Measurements from ENCODE around the gene RRAGB.
"Not testable (repeated sequence)": the region's sequence is repeated elsewhere in the genome, so short reads cannot be mapped to it uniquely, and the experiment has no call there.

The RRAGB gene, protein sequence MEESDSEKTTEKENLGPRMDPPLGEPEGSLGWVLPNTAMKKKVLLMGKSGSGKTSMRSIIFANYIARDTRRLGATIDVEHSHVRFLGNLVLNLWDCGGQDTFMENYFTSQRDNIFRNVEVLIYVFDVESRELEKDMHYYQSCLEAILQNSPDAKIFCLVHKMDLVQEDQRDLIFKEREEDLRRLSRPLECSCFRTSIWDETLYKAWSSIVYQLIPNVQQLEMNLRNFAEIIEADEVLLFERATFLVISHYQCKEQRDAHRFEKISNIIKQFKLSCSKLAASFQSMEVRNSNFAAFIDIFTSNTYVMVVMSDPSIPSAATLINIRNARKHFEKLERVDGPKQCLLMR

GRCh38 chrX:55717521-55718497 is at the start of gene RRAGB:
TSS of gene RRAGB (plus strand) at chrX:55717749. CDS start at chrX:55718328, 579 bp downstream.
- H3K27me3 Mint-ChIP-seq: no peaks in the 10 kb centered on the region
- ATAC-seq (peak; percentile 98), DNase-seq (peak; percentile 80 to 93)
- H3K27ac Mint-ChIP-seq: peak within 1 kb of the TSS; percentile 94
- H3K4me1 Mint-ChIP-seq: peaks cover 22% of the 10 kb centered on the region
- H3K4me3 Mint-ChIP-seq: peak within 1 kb of the TSS; percentile 89 to 99
- H3K9me3 Mint-ChIP-seq: peaks cover 0 to 5% of the 10 kb centered on the region in 2 donors

DNA sequence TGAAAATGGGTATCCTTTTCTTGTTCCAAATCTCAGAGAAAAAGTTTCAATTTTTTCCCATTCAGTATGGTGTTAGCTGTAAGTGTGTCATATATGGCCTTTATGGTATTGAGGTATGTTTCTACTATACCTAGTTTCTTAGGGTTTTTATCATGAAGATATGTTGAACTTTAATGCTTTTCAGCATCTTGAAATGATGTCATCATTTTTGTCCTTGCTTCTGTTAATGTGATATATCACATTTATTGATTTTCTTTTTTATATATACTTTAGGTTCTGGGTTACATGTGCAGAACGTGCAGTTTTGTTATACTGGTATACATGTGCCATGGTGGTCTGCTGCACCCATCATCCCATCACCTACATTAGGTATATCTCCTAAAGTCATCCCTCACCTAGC is 49.5 kb upstream of the RRAGB start:
- H3K27me3 Mint-ChIP-seq: no peaks in the 10 kb centered on the region
- no peak for ATAC-seq
- no peak for DNase-seq
- no peak overlapping the region for H3K27ac Mint-ChIP-seq
- no peaks in the 10 kb centered on the region for H3K4me1 Mint-ChIP-seq
- H3K9me3 Mint-ChIP-seq: peaks cover 13 to 20% of the 10 kb centered on the region in 2 donors
- H3K4me3 Mint-ChIP-seq: no peak overlapping the region

DNA sequence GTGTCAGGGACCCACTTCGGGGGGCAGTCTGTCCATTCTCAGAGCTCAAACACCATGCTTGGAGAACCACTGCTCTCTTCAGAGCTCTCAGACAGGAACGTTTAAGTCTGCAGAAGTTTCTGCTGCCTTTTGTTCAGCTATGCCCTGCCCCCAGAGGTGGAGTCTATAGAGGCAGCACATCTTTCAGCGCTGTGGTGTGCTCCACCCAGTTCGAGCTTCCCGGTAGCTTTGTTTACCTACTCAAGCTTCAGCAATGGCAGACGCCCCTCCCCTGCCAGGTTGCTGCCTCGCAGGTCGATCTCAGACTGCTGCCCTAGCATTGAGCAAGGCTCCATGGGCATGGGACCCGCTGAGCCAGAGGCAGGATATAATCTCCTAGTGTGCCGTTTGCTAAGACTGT is 29.0 kb upstream of the RRAGB start:
- not testable (repeated sequence) for H3K4me1 Mint-ChIP-seq, ATAC-seq, DNase-seq

DNA sequence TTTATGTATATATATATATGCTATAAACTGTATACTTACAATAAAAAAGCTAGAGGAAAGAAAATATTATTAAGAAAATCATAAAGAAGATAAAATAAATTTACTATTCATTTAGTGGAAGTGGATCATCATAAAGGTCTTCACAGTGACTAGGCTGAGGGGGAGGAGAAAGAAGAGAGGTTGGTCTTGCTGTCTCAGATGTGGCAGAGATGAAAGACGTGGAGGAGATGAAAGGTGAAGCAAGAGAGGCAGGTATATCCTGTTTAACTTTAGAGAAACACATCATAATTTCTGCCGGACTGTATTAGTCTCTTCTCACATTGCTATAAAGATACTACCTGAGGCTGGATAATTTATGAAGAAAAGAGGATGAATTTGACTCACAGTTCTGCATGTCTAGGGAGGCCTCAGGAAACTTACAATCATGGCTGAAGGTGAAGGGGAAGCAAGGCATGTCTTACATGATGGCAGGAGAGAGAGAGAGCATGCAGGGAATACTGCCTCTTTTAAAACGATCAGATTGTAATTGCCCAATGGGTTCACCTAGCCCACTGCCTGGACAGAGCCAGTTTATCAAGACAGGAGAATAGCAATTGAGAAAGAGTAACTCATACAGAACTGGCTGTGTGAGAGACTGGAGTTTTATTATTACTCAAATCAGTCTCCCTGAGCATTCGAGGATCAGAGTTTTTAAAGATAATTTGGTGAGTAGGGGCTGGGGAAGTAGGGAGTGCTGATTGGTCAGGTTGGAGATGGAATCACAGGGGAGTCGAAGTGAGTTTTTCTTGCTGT is 22.1 kb upstream of the RRAGB start:
- H3K4me3 Mint-ChIP-seq: peak overlapping the region; percentile 38 to 65
- no peaks in the 10 kb centered on the region for H3K27me3 Mint-ChIP-seq
- no peak for DNase-seq
- ATAC-seq: peak; percentile 72
- no peaks in the 10 kb centered on the region for H3K9me3 Mint-ChIP-seq
- peaks cover 23% of the 10 kb centered on the region for H3K4me1 Mint-ChIP-seq
- peak overlapping the region in 1 of 2 donors; percentile 9 for H3K27ac Mint-ChIP-seq

More for the DNA sequence above, 29.0 kb upstream of the RRAGB start:
- H3K9me3 Mint-ChIP-seq: peaks cover 9 to 22% of the 10 kb centered on the region in 2 donors
- H3K27ac Mint-ChIP-seq, H3K27me3 Mint-ChIP-seq, H3K4me3 Mint-ChIP-seq: not testable (repeated sequence)

DNA sequence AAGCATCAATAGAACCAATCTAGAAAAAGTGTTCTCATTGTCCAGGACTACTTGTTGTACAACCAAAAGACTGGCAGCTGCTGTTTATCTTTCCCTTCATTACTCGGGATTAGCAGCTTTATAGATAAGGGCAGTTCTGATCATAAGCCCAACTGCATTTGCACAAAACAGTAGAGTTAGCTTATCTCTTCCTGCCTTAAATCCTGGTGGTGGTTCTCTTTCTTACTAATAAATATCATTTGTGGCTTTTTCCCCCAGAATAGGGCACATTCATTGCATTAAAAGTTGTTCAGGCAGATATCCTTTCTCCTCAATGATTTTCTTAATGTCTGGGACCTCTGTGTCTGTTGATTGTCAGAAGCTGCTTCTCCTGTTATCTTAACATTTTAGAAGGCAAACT is 20.2 kb upstream of the RRAGB start:
- Mint-ChIP-seq H3K9me3 (no peaks in the 10 kb centered on the region), H3K4me3 (no peak overlapping the region)

GRCh38 chrX:55702671-55703070 is 14.9 kb upstream of the RRAGB start:
- no peak for DNase-seq
- peaks cover 27% of the 10 kb centered on the region for H3K4me1 Mint-ChIP-seq
- H3K9me3 Mint-ChIP-seq: peaks cover 8 to 12% of the 10 kb centered on the region in 2 donors
- H3K4me3 Mint-ChIP-seq: no peak overlapping the region
- no peaks in the 10 kb centered on the region for H3K27me3 Mint-ChIP-seq
- H3K27ac Mint-ChIP-seq: no peak overlapping the region
- no peak for ATAC-seq

More for the DNA sequence above, 20.2 kb upstream of the RRAGB start:
- Mint-ChIP-seq H3K27me3 (no peaks in the 10 kb centered on the region), H3K27ac (no peak overlapping the region), H3K4me1 (peaks cover 23% of the 10 kb centered on the region)
- DNase-seq (no peak), ATAC-seq (no peak)

GRCh38 chrX:55703436-55703835 is 14.1 kb upstream of the RRAGB start:
- ATAC-seq, H3K27ac Mint-ChIP-seq, H3K27me3 Mint-ChIP-seq, H3K4me3 Mint-ChIP-seq, DNase-seq: not testable (repeated sequence)
- H3K9me3 Mint-ChIP-seq: peaks cover 8 to 12% of the 10 kb centered on the region in 2 donors
- H3K4me1 Mint-ChIP-seq: peaks cover 27% of the 10 kb centered on the region

- Mint-ChIP-seq H3K4me1 (peaks cover 21% of the 10 kb centered on the region), H3K4me3 (peak overlapping the region; percentile 10 to 46), H3K9me3 (peaks cover 8 to 12% of the 10 kb centered on the region in 2 donors)
- not testable (repeated sequence) for ATAC-seq, H3K27me3 Mint-ChIP-seq, DNase-seq, H3K27ac Mint-ChIP-seq
Observed at GRCh38 chrX:55705066-55705465, 12.5 kb upstream of the RRAGB start.

GRCh38 chrX:55709735-55710134 is 7.8 kb upstream of the RRAGB start:
- ATAC-seq (no peak), DNase-seq (no peak)
- peaks cover 0 to 12% of the 10 kb centered on the region in 2 donors for H3K9me3 Mint-ChIP-seq
- peaks cover 10% of the 10 kb centered on the region for H3K4me1 Mint-ChIP-seq
- H3K4me3 Mint-ChIP-seq: no peak overlapping the region
- no peaks in the 10 kb centered on the region for H3K27me3 Mint-ChIP-seq
- no peak overlapping the region for H3K27ac Mint-ChIP-seq

GRCh38 chrX:55710701-55711100 is 6.8 kb upstream of the RRAGB start:
- H3K9me3 Mint-ChIP-seq: peaks cover 0 to 10% of the 10 kb centered on the region in 2 donors
- ATAC-seq: no peak

DNA sequence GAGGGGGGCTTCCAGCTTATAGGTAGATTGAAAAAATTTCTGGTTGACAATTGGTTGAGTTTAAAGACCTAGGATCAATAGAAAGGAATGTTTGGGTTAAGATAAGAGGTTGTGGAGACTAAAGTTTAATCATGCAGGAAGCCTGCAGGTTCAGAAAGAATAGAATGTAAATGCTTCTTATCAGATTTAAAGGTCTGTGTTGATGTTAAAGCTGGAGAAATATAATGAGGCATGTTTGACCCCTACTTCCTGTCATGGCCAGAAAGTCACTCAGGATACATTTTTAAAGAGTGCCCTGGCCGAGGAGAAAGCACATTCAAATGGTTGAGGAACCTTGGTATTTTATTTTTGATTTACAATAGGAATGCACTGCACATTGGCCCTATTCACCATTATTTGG is 3.9 kb upstream of the RRAGB start:
- no peak for DNase-seq
- H3K27ac Mint-ChIP-seq: no peak overlapping the region

More at GRCh38 chrX:55710701-55711100, 6.8 kb upstream of the RRAGB start:
- no peak for DNase-seq
- peak overlapping the region in 1 of 2 donors; percentile 85 for H3K27ac Mint-ChIP-seq
- H3K4me3 Mint-ChIP-seq: no peak overlapping the region
- peaks cover under 1% of the 10 kb centered on the region for H3K4me1 Mint-ChIP-seq
- no peaks in the 10 kb centered on the region for H3K27me3 Mint-ChIP-seq

DNA sequence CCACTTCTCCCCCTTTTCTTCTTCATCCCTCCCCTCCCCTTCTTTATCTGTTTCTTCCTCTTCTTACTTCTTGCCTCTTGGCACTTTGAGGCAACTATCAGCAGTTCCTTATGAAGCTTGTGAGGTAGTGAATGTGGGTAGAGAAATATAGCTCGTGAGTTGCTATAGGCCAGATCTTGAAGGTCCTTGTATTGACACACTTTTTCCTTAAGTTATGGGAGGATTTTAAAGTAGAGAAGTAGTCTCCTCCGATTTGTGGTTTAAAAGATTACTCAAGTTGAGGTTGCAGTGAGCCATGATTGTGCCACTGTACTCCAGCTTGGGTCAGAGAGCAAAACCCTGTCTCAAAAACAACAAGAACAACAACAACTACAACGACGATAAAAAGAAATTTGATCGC is 3.4 kb upstream of the RRAGB start:
- H3K4me1 Mint-ChIP-seq: peaks cover 6% of the 10 kb centered on the region
- no peak overlapping the region for H3K4me3 Mint-ChIP-seq
- H3K27ac Mint-ChIP-seq: no peak overlapping the region
- ATAC-seq (no peak), DNase-seq (no peak)
- no peaks in the 10 kb centered on the region for H3K27me3 Mint-ChIP-seq
- H3K9me3 Mint-ChIP-seq: peaks cover 0 to 5% of the 10 kb centered on the region in 2 donors

More for the DNA sequence above, 3.9 kb upstream of the RRAGB start:
- peaks cover 0 to 5% of the 10 kb centered on the region in 2 donors for H3K9me3 Mint-ChIP-seq
- H3K27me3 Mint-ChIP-seq: no peaks in the 10 kb centered on the region
- H3K4me1 Mint-ChIP-seq: peaks cover 6% of the 10 kb centered on the region
- no peak for ATAC-seq
- H3K4me3 Mint-ChIP-seq: no peak overlapping the region

GRCh38 chrX:55715847-55716246 is 1.7 kb upstream of the RRAGB start:
- Mint-ChIP-seq H3K4me3 (no peak overlapping the region), H3K4me1 (peaks cover 6% of the 10 kb centered on the region), H3K27me3 (no peaks in the 10 kb centered on the region), H3K27ac (no peak overlapping the region), H3K9me3 (peaks cover 0 to 5% of the 10 kb centered on the region in 2 donors)
- no peak for ATAC-seq
- DNase-seq: peak in 1 of 2 donors; percentile 11

DNA sequence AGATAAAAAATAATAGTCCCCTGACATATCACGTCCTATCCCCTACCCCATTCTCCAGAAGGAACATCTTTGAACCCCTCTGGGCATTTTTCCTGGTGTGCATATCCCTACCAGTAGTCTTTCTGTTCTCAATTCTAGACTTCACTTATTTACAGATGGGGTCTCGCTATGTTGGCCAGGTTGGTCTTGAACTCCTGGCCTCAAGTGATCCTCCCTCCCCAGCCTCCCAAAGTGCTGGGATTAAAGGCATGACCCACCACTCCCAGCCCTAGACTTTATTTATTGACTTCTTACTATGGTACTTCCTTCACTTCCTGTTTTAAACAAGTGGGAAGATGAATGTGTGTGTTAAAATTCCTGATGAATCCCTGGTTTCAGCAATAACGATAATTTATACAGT is 612 bp upstream of the RRAGB start:
- Mint-ChIP-seq H3K4me1 (peaks cover 13% of the 10 kb centered on the region), H3K27ac (peak overlapping the region in 1 of 2 donors; percentile 78), H3K27me3 (no peaks in the 10 kb centered on the region), H3K4me3 (peak overlapping the region; percentile 89 to 99), H3K9me3 (peaks cover 0 to 5% of the 10 kb centered on the region in 2 donors)
- ATAC-seq (no peak), DNase-seq (no peak)

- H3K4me1 Mint-ChIP-seq: no peaks in the 10 kb centered on the region
- DNase-seq (no peak), ATAC-seq (no peak)
- peaks cover 0 to 5% of the 10 kb centered on the region in 2 donors for H3K9me3 Mint-ChIP-seq
- H3K27ac Mint-ChIP-seq: no peak overlapping the region
- no peaks in the 10 kb centered on the region for H3K27me3 Mint-ChIP-seq
- H3K4me3 Mint-ChIP-seq: no peak overlapping the region
Observed at GRCh38 chrX:55731826-55732225, 14.3 kb downstream of the RRAGB start.

All from stimulated activated naive CD8-positive, alpha-beta T cell treated with anti-CD3 and anti-CD28 coated beads, Interleukin-15, amount 100 ng/mL, for 72 hours (primary cell).